ENCODE measurements around the gene NFATC1. TPM values are rescaled to one million over a fixed set of nuclear protein-coding genes. Genes with fewer than 3 reads are reported as not detected.
A peak's percentile ranks its signal among the peaks of the same experiment; 100 is the strongest.

The NFATC1 gene
- total and polyA plus RNA-seq, 5 donors from 2014 or later: 13.1 to 64.7 (median 19.8) TPM

- Mint-ChIP-seq H3K4me3 (peak overlapping the region; percentile 80 to 96 (median 88)), H3K9me3 (no peaks in the 10 kb centered on the region), H3K36me3 (peaks cover 12% of the 10 kb centered on the region), H3K27ac (peak overlapping the region; percentile 98 to 100 (median 99)), H3K4me1 (peaks cover 24 to 74% (median 41%) of the 10 kb centered on the region in 4 donors), H3K27me3 (peaks cover 8% of the 10 kb centered on the region)
- H3K36me3 ChIP-seq (ENCODE audit: control insufficient read depth, insufficient read depth, low read length): no peaks in the 10 kb centered on the region
- peaks cover 66% of the 10 kb centered on the region for H3K4me1 ChIP-seq (ENCODE audit: control insufficient read depth, insufficient read depth, low read length, poor library complexity, severe bottlenecking)
- H3K9me3 ChIP-seq (ENCODE audit: control insufficient read depth in 2 of 2, low read length in 2 of 2): no peaks in the 10 kb centered on the region
- peak overlapping the region; percentile 95 for H3K27ac ChIP-seq (ENCODE audit: insufficient read depth, low read length, poor library complexity, severe bottlenecking)
- no peak for DNase-seq
- no peaks in the 10 kb centered on the region for H3K27me3 ChIP-seq (ENCODE audit: control insufficient read depth, insufficient read depth, low read length)
- H3K4me3 ChIP-seq (ENCODE audit: low read depth, low read length): peak overlapping the region; percentile 44
- ATAC-seq (ENCODE audit: low read depth in 2 of 2): no peak
These were observed 8.2 kb downstream of the NFATC1 start for GRCh38 chr18:79403723-79404566.

GRCh38 chr18:79404567-79404910, 8.8 kb downstream of the NFATC1 start:
- Mint-ChIP-seq H3K27me3 (peaks cover 4% of the 10 kb centered on the region), H3K4me3 (peak overlapping the region; percentile 80 to 96 (median 88)), H3K9me3 (no peaks in the 10 kb centered on the region), H3K27ac (peak overlapping the region; percentile 98 to 100 (median 99)), H3K36me3 (peaks cover 10% of the 10 kb centered on the region), H3K4me1 (peaks cover 24 to 70% (median 40%) of the 10 kb centered on the region in 4 donors)
- Histone ChIP-seq H3K9me3 (ENCODE audit: control insufficient read depth in 2 of 2, low read length in 2 of 2) (no peaks in the 10 kb centered on the region), H3K27me3 (ENCODE audit: control insufficient read depth, insufficient read depth, low read length) (no peaks in the 10 kb centered on the region), H3K4me3 (ENCODE audit: low read depth, low read length) (peak overlapping the region; percentile 35), H3K27ac (ENCODE audit: insufficient read depth, low read length, poor library complexity, severe bottlenecking) (peak overlapping the region; percentile 95), H3K36me3 (ENCODE audit: control insufficient read depth, insufficient read depth, low read length) (no peaks in the 10 kb centered on the region), H3K4me1 (ENCODE audit: control insufficient read depth, insufficient read depth, low read length, poor library complexity, severe bottlenecking) (peaks cover 60% of the 10 kb centered on the region)
- ATAC-seq (ENCODE audit: low read depth in 2 of 2) (no peak), DNase-seq (peak in 2 of 3 donors; percentile 37 to 48)

- Mint-ChIP-seq H3K4me3 (peak overlapping the region; percentile 80 to 96 (median 88)), H3K9me3 (no peaks in the 10 kb centered on the region), H3K27me3 (peaks cover 4% of the 10 kb centered on the region), H3K36me3 (peaks cover 10% of the 10 kb centered on the region), H3K27ac (peak overlapping the region; percentile 98 to 100 (median 99)), H3K4me1 (peaks cover 24 to 70% (median 40%) of the 10 kb centered on the region in 4 donors)
- Histone ChIP-seq H3K27ac (ENCODE audit: insufficient read depth, low read length, poor library complexity, severe bottlenecking) (peak overlapping the region; percentile 95), H3K36me3 (ENCODE audit: control insufficient read depth, insufficient read depth, low read length) (no peaks in the 10 kb centered on the region), H3K27me3 (ENCODE audit: control insufficient read depth, insufficient read depth, low read length) (no peaks in the 10 kb centered on the region), H3K4me3 (ENCODE audit: low read depth, low read length) (peak overlapping the region; percentile 62), H3K4me1 (ENCODE audit: control insufficient read depth, insufficient read depth, low read length, poor library complexity, severe bottlenecking) (peaks cover 60% of the 10 kb centered on the region), H3K9me3 (ENCODE audit: control insufficient read depth in 2 of 2, low read length in 2 of 2) (no peaks in the 10 kb centered on the region)
- DNase-seq (peak in 2 of 3 donors; percentile 25 to 55), ATAC-seq (ENCODE audit: low read depth in 2 of 2) (no peak)
These were observed 9.5 kb downstream of the NFATC1 start for GRCh38 chr18:79405019-79405780.

GRCh38 chr18:79405781-79406575, 10.2 kb downstream of the NFATC1 start:
- peak overlapping the region; percentile 73 for H3K4me3 ChIP-seq (ENCODE audit: low read depth, low read length)
- peak; percentile 90 to 96 (median 94) for DNase-seq
- no peaks in the 10 kb centered on the region for H3K9me3 Mint-ChIP-seq
- H3K9me3 ChIP-seq (ENCODE audit: control insufficient read depth in 2 of 2, low read length in 2 of 2): no peaks in the 10 kb centered on the region
- peak overlapping the region; percentile 98 to 100 (median 99) for H3K27ac Mint-ChIP-seq
- peaks cover 8% of the 10 kb centered on the region for H3K36me3 Mint-ChIP-seq
- H3K4me3 Mint-ChIP-seq: peak overlapping the region; percentile 80 to 96 (median 88)
- H3K4me1 ChIP-seq (ENCODE audit: control insufficient read depth, insufficient read depth, low read length, poor library complexity, severe bottlenecking): peaks cover 59% of the 10 kb centered on the region
- H3K4me1 Mint-ChIP-seq: peaks cover 24 to 68% (median 40%) of the 10 kb centered on the region in 4 donors
- H3K27me3 ChIP-seq (ENCODE audit: control insufficient read depth, insufficient read depth, low read length): no peaks in the 10 kb centered on the region
- peak overlapping the region; percentile 95 for H3K27ac ChIP-seq (ENCODE audit: insufficient read depth, low read length, poor library complexity, severe bottlenecking)
- H3K36me3 ChIP-seq (ENCODE audit: control insufficient read depth, insufficient read depth, low read length): peaks cover 7% of the 10 kb centered on the region
- H3K27me3 Mint-ChIP-seq: peaks cover 4% of the 10 kb centered on the region
- ATAC-seq (ENCODE audit: low read depth in 2 of 2): peak; percentile 85 to 91

- Mint-ChIP-seq H3K9me3 (no peaks in the 10 kb centered on the region), H3K27ac (peak overlapping the region; percentile 98 to 100 (median 99)), H3K36me3 (peaks cover 7% of the 10 kb centered on the region), H3K4me3 (peak overlapping the region in 3 of 4 donors; percentile 24 to 91 (median 80)), H3K4me1 (peaks cover 24 to 63% (median 40%) of the 10 kb centered on the region in 4 donors), H3K27me3 (peaks cover 4% of the 10 kb centered on the region)
- H3K4me1 ChIP-seq (ENCODE audit: control insufficient read depth, insufficient read depth, low read length, poor library complexity, severe bottlenecking): peaks cover 52% of the 10 kb centered on the region
- no peak overlapping the region for H3K4me3 ChIP-seq (ENCODE audit: low read depth, low read length)
- H3K27ac ChIP-seq (ENCODE audit: insufficient read depth, low read length, poor library complexity, severe bottlenecking): peak overlapping the region; percentile 95
- no peaks in the 10 kb centered on the region for H3K9me3 ChIP-seq (ENCODE audit: control insufficient read depth in 2 of 2, low read length in 2 of 2)
- H3K27me3 ChIP-seq (ENCODE audit: control insufficient read depth, insufficient read depth, low read length): no peaks in the 10 kb centered on the region
- H3K36me3 ChIP-seq (ENCODE audit: control insufficient read depth, insufficient read depth, low read length): peaks cover 11% of the 10 kb centered on the region
- DNase-seq (no peak), ATAC-seq (ENCODE audit: low read depth in 2 of 2) (no peak)
These were observed 11.0 kb downstream of the NFATC1 start for GRCh38 chr18:79406708-79407107.

GRCh38 chr18:79409313-79409712, 13.6 kb downstream of the NFATC1 start:
- DNase-seq (no peak), ATAC-seq (ENCODE audit: low read depth in 2 of 2) (no peak)
- Mint-ChIP-seq H3K4me3 (no peak overlapping the region), H3K4me1 (peaks cover 13 to 44% (median 25%) of the 10 kb centered on the region in 4 donors), H3K9me3 (no peaks in the 10 kb centered on the region), H3K27me3 (no peaks in the 10 kb centered on the region), H3K36me3 (peaks cover 24% of the 10 kb centered on the region), H3K27ac (no peak overlapping the region)
- H3K36me3 ChIP-seq (ENCODE audit: control insufficient read depth, insufficient read depth, low read length): peaks cover 35% of the 10 kb centered on the region
- H3K9me3 ChIP-seq (ENCODE audit: control insufficient read depth in 2 of 2, low read length in 2 of 2): no peaks in the 10 kb centered on the region
- no peak overlapping the region for H3K4me3 ChIP-seq (ENCODE audit: low read depth, low read length)
- H3K27me3 ChIP-seq (ENCODE audit: control insufficient read depth, insufficient read depth, low read length): no peaks in the 10 kb centered on the region
- H3K4me1 ChIP-seq (ENCODE audit: control insufficient read depth, insufficient read depth, low read length, poor library complexity, severe bottlenecking): peaks cover 26% of the 10 kb centered on the region
- no peak overlapping the region for H3K27ac ChIP-seq (ENCODE audit: insufficient read depth, low read length, poor library complexity, severe bottlenecking)

GRCh38 chr18:79410171-79410641, 14.5 kb downstream of the NFATC1 start:
- peaks cover 6 to 43% (median 16%) of the 10 kb centered on the region in 4 donors for H3K4me1 Mint-ChIP-seq

More at GRCh38 chr18:79410171-79410641, 14.5 kb downstream of the NFATC1 start:
- no peak overlapping the region for H3K27ac Mint-ChIP-seq
- H3K9me3 Mint-ChIP-seq: no peaks in the 10 kb centered on the region
- no peaks in the 10 kb centered on the region for H3K27me3 ChIP-seq (ENCODE audit: control insufficient read depth, insufficient read depth, low read length)
- H3K27me3 Mint-ChIP-seq: no peaks in the 10 kb centered on the region
- peaks cover 27% of the 10 kb centered on the region for H3K36me3 Mint-ChIP-seq
- no peak for ATAC-seq (ENCODE audit: low read depth in 2 of 2)
- no peaks in the 10 kb centered on the region for H3K9me3 ChIP-seq (ENCODE audit: control insufficient read depth in 2 of 2, low read length in 2 of 2)
- no peak overlapping the region for H3K27ac ChIP-seq (ENCODE audit: insufficient read depth, low read length, poor library complexity, severe bottlenecking)
- peaks cover 17% of the 10 kb centered on the region for H3K4me1 ChIP-seq (ENCODE audit: control insufficient read depth, insufficient read depth, low read length, poor library complexity, severe bottlenecking)
- no peak overlapping the region for H3K4me3 Mint-ChIP-seq
- DNase-seq: no peak
- peaks cover 43% of the 10 kb centered on the region for H3K36me3 ChIP-seq (ENCODE audit: control insufficient read depth, insufficient read depth, low read length)
- H3K4me3 ChIP-seq (ENCODE audit: low read depth, low read length): no peak overlapping the region
